ENCODE results near the gene SLC26A11. TPM values are rescaled to one million over a fixed set of nuclear protein-coding genes. Genes with fewer than 3 reads are reported as not detected.
A peak's percentile ranks its signal among the peaks of the same experiment; 100 is the strongest.

The SLC26A11 gene
- polyA plus RNA-seq, 2 of the 4 experiments (the other 2 are of a cell fraction): 8.3 to 13.7 TPM

GRCh38 chr17:80263253-80264204, 43.3 kb downstream of the SLC26A11 start (continued):
- TF ChIP-seq ELK1 (IDR thresholded peaks at IDR 0.05; ENCODE audit: low read depth, low read length) (no peak), TP53 (CRISPR knock-in tag; IDR thresholded peaks at IDR 0.05) (no peak), KDM1A (IDR thresholded peaks at IDR 0.05; ENCODE audit: low read depth) (no peak), ZFP36 (IDR thresholded peaks at IDR 0.05; ENCODE audit: borderline replicate concordance, partially characterized antibody) (no peak), FOSL2 (IDR thresholded peaks at IDR 0.05) (no peak), FOSL2 (CRISPR knock-in tag; IDR thresholded peaks at IDR 0.05) (no peak), MAZ (IDR thresholded peaks at IDR 0.05; ENCODE audit: borderline replicate concordance, low read depth, low read length) (no peak), HOXB5 (CRISPR knock-in tag; IDR thresholded peaks at IDR 0.05) (0 out of 2 replicates have a peak, but pooled peaks have one; percentile 22), CBX8 (IDR thresholded peaks at IDR 0.05) (no peak), NR3C1 (IDR thresholded peaks at IDR 0.05) (no peak), PBX3 (IDR thresholded peaks at IDR 0.05) (no peak), EP300 (IDR thresholded peaks at IDR 0.05) (no peak), SREBF2 (IDR thresholded peaks at IDR 0.05) (no peak), HDAC2 (IDR thresholded peaks at IDR 0.05) (no peak), NPAS2 (CRISPR knock-in tag; IDR thresholded peaks at IDR 0.05; ENCODE audit: borderline replicate concordance) (no peak), SMC3 (IDR thresholded peaks at IDR 0.05) (no peak), CHD4 (IDR thresholded peaks at IDR 0.05; ENCODE audit: borderline replicate concordance) (no peak), RNF2 (IDR thresholded peaks at IDR 0.05; ENCODE audit: borderline replicate concordance, low read depth) (no peak), CTCF (IDR thresholded peaks at IDR 0.05) (no peak), CBX2 (IDR thresholded peaks at IDR 0.05; ENCODE audit: borderline replicate concordance, low read depth) (no peak), HEYL (CRISPR knock-in tag; IDR thresholded peaks at IDR 0.05) (no peak), HOXB13 (CRISPR knock-in tag; IDR thresholded peaks at IDR 0.05; ENCODE audit: low read depth) (no peak), MAX (IDR thresholded peaks at IDR 0.05) (peak; percentile 32), ESRRA (IDR thresholded peaks at IDR 0.05; ENCODE audit: borderline replicate concordance, low read length) (no peak), POLR2A (IDR thresholded peaks at IDR 0.05; ENCODE audit: low read length) (peak; percentile 33), USF2 (IDR thresholded peaks at IDR 0.05) (peak; percentile 88), HOXA7 (CRISPR knock-in tag; IDR thresholded peaks at IDR 0.05) (no peak), ZSCAN20 (CRISPR knock-in tag; IDR thresholded peaks at IDR 0.05) (no peak), HMGXB4 (CRISPR knock-in tag; IDR thresholded peaks at IDR 0.05; ENCODE audit: borderline replicate concordance) (no peak), ZC3H11A (IDR thresholded peaks at IDR 0.05) (no peak), KDM5A (IDR thresholded peaks at IDR 0.05) (no peak), BCL3 (IDR thresholded peaks at IDR 0.05) (no peak), CHD2 (IDR thresholded peaks at IDR 0.05; ENCODE audit: low read length, partially characterized antibody) (no peak)

Data from A549 (cell line).